GM18870 (cell line): ENCODE data around the gene OR1E2.
"Not testable (repeated sequence)": the region's sequence is repeated elsewhere in the genome, so short reads cannot be mapped to it uniquely, and the experiment has no call there.

Experiments
- ATAC-seq: cut with Tn5 transposase; IDR thresholded peaks from one replicate; pipeline ENCODE4 v1.9.1; 2021; ENCODE audit warnings: moderate library complexity; ENCODE audit not compliant: unreplicated experiment

OR1E2 gene

GRCh38 chr17:3398310-3398709 is 35.3 kb downstream of the OR1E2 start, which contains the start of gene OR1E1:
Gene OR1E1 (minus strand): TSS chr17:3398410. CDS start chr17:3398410, 0 bp downstream.
- ATAC-seq: no peak

GRCh38 chr17:3397801-3398200 is 35.8 kb downstream of the OR1E2 start:
- not testable (repeated sequence) for ATAC-seq

GRCh38 chr17:3389791-3390190 is 43.9 kb downstream of the OR1E2 start:
- ATAC-seq: no peak

GRCh38 chr17:3385869-3386816 is 47.5 kb downstream of the OR1E2 start, which contains the start of gene OR3A2:
Gene OR3A2 (minus strand): TSS chr17:3386308.
- no peak for ATAC-seq
